Measurements from ENCODE around the gene NT5M.
"Not testable (repeated sequence)": the region's sequence is repeated elsewhere in the genome, so short reads cannot be mapped to it uniquely, and the experiment has no call there.

DNA sequence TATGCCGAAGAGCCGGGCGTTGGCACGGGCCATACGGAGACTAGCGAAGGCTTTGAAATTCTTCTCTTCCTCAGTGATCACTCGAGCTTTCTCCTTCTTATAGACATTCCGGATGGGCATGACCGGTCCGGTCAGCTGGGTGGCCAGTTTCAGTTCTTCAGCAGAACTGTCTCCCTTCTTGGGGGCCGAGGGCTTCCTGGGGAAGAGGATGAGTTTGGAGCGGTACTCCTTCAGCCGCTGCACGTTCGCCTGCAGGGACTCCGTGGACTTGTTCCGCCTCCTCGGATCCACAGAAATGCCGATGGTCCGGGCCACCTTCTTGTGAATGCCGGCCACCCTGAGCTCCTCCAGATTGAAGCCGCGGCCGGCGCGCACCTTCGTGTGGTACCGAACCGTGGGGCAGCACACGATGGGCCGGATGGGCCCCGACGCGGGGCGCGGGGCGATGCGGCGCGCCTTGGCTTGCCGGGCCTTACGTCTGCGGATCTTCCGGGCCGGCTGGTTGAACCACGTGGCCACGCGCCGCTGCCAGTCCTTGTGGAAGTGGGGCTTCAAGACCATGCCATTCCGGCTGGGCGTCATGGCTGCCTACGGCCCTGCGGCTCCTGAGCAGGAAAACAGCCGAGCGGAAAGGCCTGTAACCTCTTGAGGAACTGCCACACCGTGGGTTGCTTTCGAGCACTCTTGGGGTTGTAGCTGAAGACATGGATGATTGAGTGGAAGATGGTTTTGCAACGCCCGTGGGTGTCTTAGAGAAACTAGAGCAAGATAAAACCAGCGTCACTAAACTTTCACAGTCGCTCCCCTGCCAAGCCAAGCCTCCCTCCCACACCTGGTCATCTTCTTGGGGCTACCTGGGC, 80.5 kb downstream of the NT5M start:
- TF ChIP-seq POLR2A (IDR thresholded peaks at IDR 0.05); POLR2AphosphoS5 (IDR thresholded peaks at IDR 0.05; ENCODE audit: insufficient read depth in 1 of 2, low read depth in 1 of 2); CTCF (IDR thresholded peaks at IDR 0.05): not testable (repeated sequence)
